NCI-H1092 treated with DMSO at 0.1 percent for 48 hours (cell line): ENCODE data around the gene URI1.

Experiments
- DNase-seq: peaks from one replicate; lab custom pipeline; 2025; lab: John Stamatoyannopoulos, UW

URI1 gene

DNA sequence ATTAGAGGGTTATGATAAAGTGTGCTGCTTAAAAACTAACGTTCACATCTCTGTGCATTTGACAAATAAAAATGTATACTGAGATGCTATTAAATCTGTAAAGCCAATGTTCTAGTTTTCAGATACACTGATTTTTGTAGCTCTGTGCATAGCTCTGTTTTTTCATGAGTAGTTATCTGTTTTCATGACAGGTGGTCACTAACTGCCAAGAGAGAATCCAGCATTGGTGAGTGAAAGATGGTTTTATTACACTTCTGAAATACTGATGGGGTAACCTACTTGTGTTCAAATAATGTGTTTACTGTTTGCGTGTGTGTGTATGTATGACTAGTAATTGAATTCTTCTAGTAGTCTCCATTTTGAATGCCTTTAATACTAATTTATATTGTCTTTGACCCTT lies 29.0 kb downstream of the URI1 start:
- no peak for DNase-seq

DNA sequence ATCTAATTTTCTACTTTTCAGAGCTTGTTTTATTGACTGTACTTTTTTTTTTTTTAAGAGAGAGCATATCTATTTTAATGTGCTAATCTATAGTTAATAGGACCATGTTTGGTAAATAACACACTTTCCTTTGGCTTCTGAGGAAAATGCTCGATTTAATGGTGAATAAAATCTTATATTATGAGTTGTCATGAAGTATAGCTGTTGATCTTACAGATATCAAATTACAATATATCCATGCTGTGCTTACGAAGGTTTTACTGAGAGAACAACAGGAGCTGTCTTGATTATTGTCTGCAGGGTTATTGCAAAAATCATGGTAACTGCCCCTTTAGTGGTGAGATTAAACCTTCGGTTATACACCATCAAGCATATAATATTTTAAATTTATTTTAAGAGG lies 29.6 kb downstream of the URI1 start:
- DNase-seq: no peak

DNA sequence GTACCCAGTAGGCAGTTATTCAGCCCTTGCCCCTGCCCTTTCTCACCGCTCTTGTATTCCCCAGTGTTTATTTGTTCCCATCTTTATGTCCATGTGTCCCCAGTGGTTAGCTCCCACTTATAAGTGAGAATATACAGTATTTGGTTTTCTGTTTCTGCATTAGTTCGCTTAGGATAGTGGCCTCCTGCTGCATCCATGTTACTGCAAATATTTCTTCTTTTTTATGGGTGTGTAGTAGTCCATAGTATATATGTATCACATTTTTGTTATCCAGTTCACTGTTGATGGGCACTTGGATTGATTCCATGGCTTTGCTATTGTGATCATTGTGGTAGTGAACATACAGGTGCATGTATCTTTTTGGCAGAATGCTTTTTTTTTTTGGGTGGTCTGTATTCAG lies 32.7 kb downstream of the URI1 start:
- DNase-seq: no peak

DNA sequence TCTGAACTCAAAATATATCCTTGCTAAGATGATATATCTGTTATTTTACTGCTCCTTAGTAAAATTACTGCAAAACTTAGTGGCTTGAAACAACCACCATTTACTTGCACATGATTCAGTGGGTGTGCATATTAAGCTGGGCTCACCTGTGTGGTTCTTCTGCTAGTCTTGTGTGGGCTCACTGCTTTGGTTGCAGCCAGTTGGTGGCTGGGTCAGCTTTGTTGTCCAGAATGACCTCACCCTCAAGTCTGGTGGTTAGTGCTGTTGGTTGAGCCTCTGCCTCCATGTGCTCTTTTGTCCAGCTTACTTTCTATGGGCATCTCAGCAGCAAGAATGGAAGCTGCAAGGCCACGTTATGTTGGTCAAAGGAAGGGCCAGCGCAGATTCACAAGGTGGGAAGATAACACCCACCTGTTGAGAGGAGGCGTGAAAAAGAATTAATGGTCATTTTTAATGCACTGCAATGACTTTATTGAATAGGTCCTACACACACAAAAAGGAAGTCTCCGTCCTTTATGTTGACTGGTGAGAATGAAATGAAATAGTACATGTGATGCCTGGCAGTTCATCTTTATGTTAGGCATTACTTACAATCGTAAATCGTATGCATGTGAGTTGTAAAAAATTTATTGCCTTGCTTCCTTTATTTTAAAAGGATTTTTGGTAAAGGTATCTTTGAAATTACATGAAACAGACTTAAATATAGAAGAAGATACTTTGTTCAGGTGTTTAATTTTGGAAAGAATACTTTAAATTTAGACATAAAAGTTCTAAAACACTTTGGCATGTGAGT lies 34.3 kb downstream of the URI1 start:
- DNase-seq: no peak

DNA sequence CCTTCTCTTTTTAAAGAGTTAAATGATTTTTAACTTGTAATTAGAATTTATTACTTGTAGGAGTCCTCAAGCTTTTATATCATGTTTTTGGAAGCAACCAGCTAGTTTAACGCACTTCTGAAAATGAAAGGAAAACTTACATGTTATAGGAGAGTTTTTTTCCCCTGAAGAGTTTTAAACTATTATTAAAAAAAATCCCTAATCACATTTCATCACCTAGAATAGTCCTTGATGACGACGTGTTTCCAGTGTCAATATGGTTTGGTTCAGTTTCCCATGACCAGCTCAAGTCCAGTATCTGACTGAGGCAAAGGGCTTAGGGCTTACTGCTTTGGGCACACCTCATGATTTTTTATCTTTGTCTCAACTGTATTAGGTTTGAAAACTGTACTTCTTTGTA lies 36.0 kb downstream of the URI1 start:
- no peak for DNase-seq

DNA sequence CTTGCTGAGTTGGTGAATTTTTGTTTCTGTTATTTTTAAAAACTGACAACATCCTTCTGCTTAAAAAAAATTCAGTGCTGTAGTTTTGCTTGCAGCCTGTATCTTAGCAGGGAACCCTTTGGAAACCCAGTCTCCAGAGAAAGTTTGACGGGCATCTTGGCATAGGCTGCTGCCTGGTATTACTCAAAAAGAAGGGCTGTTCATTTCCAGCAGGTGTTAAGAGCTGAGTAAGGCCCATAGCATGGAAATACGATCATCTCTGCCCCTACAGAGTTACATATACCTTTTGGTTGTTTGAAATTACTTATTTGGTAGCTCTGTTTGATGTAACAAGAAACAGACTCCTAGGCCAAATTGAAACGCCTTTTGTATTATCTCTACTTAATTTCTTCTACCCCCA lies 41.5 kb downstream of the URI1 start:
- DNase-seq: no peak

DNA sequence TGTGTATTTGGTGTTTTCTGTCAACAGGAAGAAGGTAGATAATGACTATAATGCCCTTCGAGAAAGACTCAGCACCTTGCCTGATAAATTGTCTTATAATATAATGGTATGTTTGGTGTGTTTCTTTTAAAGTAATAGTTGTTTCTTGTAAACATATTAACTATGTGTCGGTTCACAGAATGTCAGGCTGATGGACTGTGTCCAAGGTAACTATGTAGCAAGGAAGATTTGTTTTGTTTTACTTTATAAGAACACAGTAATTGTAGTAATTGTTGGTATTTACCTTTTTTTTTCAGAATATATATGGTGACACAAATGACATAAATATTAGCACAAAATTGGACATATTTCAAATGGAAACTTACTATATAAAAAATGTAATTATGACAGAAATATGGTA lies 43.2 kb downstream of the URI1 start:
- no peak for DNase-seq

DNA sequence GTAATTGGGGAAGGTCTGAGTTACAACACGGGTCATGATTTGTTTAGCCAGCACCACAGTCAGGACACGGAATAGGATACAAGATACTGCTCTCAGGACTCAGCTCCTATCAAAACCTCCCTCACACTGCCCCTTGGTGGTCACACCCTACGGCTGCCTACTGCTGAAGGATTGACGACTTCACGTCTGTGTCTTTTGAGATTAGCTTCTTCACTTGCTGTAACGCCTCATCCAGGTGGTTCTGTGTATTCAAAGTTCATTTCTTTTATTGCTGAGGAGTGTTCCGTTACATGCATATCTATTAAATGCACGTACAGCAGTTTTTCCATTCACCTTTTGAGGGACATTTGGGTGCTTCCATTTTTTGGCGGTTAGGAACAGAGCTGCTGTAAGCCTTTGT lies 46.3 kb downstream of the URI1 start:
- DNase-seq: no peak

DNA sequence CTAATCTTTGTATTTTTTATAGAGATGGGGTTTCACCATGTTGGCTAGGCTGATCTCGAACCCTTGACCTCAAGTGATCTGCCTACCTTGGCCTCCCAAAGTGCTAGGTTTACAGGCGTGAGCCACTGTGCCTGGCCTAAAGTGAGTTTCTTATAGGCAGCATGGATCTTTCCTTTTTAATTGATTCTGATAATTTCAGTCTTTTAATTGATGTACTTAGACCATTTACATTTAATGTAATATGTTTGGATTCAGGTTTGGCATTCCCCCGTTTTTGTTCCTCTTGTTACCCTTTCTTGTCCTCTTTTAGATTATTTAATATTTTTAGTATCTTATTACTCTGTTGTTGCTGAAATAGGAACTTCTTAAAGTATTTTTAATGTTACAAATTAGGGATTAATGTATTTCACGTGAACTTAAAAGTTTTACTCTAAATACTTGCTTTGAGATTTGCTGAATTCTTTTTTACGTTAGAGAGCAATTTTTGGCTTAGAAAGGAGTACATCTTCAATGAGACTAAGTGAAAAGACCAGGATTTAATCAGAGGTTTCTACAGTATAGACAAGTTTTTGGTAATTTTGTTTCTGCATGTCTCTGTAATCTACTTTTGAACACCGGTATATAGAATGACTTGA lies 50.3 kb downstream of the URI1 start:
- DNase-seq: no peak

DNA sequence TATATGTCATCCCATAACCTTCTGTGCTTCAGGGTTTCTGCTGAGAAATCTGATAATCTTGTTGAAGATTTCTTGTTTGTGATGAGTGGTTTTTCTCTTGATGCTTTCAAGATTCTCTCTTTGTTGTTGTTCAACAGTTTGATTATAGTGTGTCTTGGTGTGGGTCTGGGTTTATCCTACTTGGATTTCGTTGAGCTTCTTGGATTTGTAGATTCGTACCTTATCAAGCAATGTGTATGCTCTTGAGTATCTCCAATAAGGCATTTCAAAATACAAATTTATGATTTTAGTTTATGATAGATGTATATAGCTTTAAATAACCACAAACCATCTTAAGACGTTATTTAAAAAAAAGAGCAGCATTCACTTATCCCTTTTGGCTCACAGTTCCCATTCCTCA lies 57.5 kb downstream of the URI1 start:
- no peak for DNase-seq

DNA sequence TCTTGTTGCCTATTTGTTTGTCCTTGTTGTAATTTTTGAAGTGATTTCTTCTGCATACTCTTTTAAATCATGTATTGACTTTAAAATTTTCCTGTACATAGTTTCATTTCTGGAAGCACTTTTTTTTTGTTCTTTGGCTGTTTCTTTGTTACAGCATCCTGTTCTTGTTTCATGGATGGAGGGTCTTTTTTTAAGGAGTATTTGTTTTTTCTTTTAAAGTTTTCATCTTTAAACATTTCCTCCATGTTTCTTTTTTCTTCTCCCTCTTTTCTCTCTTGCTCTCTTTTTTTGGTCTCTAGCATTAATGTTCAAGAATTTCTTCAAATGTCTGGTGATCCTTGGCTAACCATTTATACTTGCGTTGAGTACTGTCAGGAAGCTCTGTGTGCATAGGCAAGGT lies 58.8 kb downstream of the URI1 start:
- DNase-seq: no peak

DNA sequence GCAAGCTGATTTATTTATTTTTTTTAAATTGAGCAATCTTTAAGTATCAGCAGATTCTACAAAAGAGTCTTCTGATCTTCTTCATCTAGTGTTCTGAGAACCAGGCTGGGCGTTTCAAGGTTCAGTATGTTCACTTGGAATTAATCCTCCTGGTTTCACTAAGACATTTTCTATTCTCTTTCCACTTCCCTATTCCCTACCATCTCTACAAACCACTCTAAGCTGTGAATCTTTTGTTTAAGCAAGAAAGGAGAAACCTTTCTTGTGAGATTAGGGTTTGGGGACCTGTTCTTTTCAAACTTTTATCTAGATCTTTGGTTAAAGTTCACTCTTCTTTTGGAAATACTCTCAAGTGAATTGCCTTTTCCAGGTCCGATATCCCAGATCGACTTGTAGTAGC lies 59.3 kb downstream of the URI1 start:
- no peak for DNase-seq

DNA sequence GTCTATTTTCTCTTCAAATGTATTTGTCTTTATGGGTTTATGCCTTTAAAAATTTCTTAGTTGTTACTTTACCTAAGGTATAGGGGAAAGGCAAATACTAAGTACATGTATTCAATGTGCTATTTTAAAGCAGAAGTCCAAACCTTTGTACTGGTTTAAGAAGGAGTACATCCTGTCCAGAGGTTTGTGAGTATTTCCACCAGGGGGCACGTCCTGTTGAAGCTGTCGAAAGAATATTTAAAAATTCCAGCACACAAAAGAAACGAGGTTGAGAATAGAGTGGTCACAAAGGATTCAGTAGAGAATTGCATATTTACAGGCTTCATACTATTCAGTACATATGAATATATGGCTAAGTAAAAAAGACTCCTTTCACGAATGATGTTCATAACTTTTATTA lies 59.8 kb downstream of the URI1 start:
- DNase-seq: no peak

DNA sequence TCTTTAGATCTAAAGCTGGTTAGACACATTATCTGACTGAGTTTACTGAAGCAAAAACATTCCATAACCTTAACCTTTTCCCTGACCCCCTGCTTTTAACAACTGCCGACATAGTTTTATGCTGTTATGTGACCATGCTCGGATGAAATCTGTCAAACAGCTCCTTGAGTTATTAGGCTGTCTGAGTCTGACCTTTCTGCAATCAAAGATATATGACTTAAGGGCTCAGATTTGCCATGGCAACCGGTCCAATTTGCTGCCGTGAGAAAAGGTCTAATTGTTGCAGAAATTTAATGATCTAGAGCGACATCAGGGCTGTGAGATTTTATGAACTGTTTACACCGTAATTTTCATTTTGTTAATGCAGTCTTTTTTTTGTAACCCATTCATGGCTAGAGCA lies 61.8 kb downstream of the URI1 start:
- no peak for DNase-seq

DNA sequence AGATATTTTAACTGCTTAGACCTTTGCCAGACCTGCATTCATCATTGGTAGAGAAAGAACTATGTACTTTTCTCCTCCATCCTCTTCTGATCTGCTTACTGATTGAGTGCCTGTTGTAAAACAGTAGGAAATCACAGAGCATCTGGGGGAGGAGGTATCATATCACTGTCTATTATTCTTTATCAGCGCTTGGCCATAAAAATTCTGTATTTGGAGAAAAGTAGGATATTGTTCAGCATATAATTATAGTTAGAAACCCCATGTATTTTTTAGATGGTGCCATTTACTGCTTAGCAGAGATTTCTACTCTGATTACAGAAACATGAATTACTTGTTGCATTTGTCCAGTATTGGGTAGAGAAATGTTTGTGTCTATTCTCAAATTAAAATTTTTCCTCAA lies 62.4 kb downstream of the URI1 start:
- DNase-seq: no peak

DNA sequence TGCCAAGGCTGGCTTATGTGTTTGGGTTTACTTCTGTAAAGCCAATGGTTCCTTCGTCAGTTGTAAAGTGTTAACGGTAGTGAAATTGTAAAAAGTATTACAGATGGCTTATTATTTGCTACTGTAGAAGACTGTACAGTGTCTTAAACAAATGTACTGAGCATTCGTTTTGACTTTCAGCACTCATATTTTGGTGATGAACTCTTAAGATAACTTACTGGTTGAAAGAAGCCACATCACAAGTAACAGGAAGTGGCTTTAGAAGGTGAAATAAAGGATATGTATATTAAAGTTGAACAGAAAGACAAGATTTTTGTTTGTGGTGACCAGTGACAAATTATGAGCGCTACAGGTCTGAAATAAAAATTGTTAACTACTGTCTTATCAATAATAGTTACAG lies 64.2 kb downstream of the URI1 start:
- no peak for DNase-seq

DNA sequence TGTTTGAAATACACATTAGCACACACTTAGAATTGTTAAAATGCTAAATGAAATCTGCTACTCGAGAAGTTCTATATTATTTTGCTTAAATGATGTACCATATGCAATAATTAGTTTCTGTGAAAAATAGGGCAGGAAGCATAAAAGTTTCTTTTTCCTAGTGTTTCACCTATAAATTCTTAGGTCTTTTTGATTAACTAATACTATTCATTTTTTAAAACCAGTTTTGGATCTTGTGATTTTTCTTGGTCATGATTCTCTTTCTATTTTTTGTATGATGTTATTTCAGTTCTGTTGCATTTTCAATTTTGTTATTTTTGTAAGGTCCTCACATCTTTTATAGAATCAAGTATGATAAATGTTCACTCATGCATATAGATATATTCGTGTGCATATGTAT lies 66.1 kb downstream of the URI1 start:
- no peak for DNase-seq

DNA sequence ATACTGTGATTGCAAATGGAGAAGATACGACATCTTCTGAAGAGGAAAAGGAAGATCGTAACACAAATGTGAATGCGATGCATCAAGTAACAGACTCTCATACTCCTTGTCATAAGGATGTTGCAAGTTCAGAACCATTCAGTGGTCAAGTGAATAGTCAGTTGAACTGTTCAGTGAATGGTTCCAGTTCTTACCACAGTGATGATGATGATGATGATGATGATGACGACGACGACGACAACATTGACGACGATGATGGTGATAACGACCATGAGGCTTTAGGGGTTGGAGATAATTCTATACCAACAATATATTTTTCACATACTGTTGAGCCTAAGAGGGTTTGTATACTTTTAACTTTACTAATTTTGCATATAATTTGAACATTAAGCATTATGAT lies 67.0 kb downstream of the URI1 start:
- DNase-seq: no peak

DNA sequence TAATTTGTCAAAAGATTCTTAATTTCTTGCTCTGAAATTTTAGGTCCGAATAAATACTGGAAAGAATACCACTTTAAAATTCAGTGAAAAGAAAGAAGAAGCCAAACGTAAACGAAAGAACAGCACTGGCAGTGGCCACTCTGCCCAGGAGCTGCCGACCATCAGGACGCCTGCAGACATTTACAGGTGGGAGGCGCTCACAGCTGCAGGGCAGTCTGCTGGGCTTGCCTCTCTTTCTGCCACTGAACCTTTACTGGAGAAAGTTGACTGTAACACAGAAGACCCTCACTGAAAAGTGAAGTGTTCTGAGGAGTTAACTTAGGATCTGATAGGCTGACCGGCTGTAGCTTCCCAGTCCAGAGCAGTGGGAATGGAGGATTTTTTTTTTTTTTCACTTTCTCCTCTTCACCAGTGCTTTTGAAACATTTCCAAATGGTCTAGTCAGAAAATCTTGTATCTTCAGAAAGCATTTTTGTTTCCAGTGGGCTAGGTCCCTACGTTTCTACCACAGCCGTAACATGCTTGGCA lies 69.1 kb downstream of the URI1 start:
- DNase-seq: no peak

DNA sequence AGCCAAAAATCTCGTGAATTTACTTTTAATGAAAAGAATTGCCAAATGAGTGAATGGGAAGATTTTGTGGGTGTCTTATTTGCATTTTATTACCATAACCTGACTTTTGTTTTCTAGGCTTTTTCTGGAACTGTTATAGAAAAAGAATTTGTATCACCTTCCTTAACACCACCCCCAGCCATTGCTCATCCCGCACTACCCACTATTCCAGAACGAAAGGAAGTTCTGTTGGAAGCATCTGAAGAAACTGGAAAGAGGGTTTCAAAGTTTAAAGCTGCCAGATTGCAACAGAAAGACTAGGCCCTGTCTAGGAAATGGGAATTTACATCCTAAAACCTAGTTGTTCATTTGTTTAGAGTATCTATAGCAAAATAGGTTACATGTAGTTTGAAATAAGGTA lies 72.7 kb downstream of the URI1 start:
- DNase-seq: no peak

DNA sequence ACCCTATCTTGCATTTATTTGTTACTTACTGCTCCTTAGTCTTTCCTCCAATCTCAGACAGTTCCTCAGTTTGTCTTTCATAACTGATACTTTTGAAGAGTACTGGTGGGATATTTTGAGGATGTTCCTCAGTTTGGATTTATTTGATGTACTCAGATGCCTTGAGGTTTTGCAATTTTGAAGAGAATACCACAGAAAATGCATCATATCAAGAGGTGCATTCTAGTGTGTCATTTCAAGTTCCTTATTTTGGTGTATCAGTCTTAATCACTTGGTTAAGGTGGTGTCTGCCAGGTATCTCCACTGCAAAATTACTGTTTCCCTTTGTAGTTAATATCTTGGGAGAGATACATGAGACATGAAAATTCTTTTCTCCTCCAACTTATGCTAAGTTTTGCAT lies 75.1 kb downstream of the URI1 start:
- DNase-seq: no peak

DNA sequence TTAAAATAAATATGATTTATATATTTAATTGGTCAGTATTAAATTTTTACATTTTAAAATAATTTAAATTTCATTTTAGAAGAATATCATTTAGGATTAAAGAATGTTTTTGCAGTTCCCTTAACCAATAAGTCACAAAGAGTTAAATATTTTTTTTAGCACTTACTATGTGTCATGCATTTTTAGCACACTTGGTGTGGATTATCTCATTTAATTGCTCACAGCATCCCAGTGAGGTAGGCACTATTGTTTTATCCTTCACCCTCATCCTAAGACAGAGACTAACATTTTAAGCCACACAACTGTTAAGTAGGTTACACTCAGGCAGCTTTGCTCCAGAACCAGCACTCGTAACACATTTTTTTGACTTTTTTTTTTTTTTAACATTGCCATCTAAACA lies 78.2 kb downstream of the URI1 start:
- DNase-seq: no peak

DNA sequence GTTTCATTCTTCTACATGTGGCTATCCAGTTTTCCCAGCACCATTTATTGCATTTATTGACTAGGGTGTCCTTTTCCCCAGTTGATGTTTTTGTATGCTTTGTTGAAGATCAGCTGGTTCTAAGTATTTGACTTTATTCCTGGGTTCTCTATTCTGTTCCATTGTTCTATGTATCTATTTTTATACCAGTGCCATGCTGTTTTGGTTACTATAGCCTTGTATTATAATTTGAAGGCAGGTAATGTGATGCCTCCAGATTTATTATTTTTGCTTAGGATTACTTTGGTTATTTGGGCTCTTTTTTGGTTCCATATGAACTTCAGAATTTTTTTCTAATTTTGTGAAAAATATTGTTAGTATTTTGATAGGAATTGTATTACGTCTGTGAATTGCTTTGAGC lies 80.6 kb downstream of the URI1 start:
- no peak for DNase-seq

DNA sequence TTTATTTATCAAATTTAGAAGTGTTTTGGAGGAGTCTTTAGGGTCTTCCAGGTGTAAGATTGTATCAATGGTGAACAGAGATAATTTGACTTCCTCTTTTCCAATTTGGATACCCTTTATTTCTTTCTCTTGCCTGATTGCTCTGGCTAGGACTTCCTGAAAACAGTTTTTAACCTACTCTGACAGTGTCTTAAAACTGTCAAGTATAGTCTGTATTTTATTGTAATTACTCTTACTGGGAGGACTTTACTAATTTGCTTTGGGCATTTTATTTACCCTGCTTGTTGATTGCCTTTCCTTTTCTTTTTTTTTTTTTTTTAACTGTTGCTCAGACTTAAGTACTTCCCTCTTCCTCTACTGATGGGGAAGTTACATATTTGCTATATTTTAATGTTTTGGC lies 81.3 kb downstream of the URI1 start:
- DNase-seq: no peak
